Mucosa of stomach (tissue), 1 donor: Measurements from ENCODE around the gene SELENOM.
A peak's percentile ranks its signal among the peaks of the same experiment; 100 is the strongest.
"Not testable (repeated sequence)": the region's sequence is repeated elsewhere in the genome, so short reads cannot be mapped to it uniquely, and the experiment has no call there.

Source experiments
- H3K27me3 ChIP-seq: one replicate; pipeline ENCODE4 v1.7.0; 2013; ENCODE audit warnings: mild to moderate bottlenecking, low read length; ENCODE audit not compliant: control insufficient read depth, insufficient read depth
- H3K36me3 ChIP-seq: one replicate; pipeline ENCODE4 v1.7.0; 2013; ENCODE audit warnings: low read length; ENCODE audit not compliant: control insufficient read depth, insufficient read depth
- H3K4me1 ChIP-seq: one replicate; pipeline ENCODE4 v1.7.0; 2013; ENCODE audit warnings: mild to moderate bottlenecking, low read length; ENCODE audit not compliant: control insufficient read depth, insufficient read depth
- H3K4me3 ChIP-seq: one replicate; pipeline ENCODE4 v1.7.0; 2013; ENCODE audit warnings: low read length
- H3K9ac ChIP-seq: one replicate; pipeline ENCODE4 v1.7.0; 2013; ENCODE audit warnings: mild to moderate bottlenecking, low read length, moderate library complexity
- H3K9me3 ChIP-seq: one replicate; pipeline ENCODE4 v1.7.0; 2013; ENCODE audit warnings: mild to moderate bottlenecking, low read length, moderate library complexity; ENCODE audit not compliant: control insufficient read depth
- donor health status: Pancreatic carcinoma.

SELENOM gene

GRCh38 chr22:31120230-31120629, 12.9 kb upstream of the SELENOM start:
- Histone ChIP-seq H3K27me3 (no peaks in the 10 kb centered on the region), H3K9ac (no peak overlapping the region), H3K36me3 (no peaks in the 10 kb centered on the region), H3K9me3 (no peaks in the 10 kb centered on the region), H3K4me3 (no peak overlapping the region), H3K4me1 (peaks cover 20% of the 10 kb centered on the region)

GRCh38 chr22:31119026-31119717, 11.8 kb upstream of the SELENOM start:
- Histone ChIP-seq H3K27me3 (no peaks in the 10 kb centered on the region), H3K4me1 (peaks cover 20% of the 10 kb centered on the region), H3K36me3 (no peaks in the 10 kb centered on the region), H3K9ac (no peak overlapping the region), H3K4me3 (no peak overlapping the region), H3K9me3 (no peaks in the 10 kb centered on the region)

GRCh38 chr22:31118046-31118820, 10.9 kb upstream of the SELENOM start:
- Histone ChIP-seq H3K9ac (no peak overlapping the region), H3K4me3 (no peak overlapping the region), H3K27me3 (no peaks in the 10 kb centered on the region), H3K4me1 (peaks cover 14% of the 10 kb centered on the region), H3K9me3 (no peaks in the 10 kb centered on the region), H3K36me3 (no peaks in the 10 kb centered on the region)

GRCh38 chr22:31112547-31113091, 5.3 kb upstream of the SELENOM start:
- H3K27me3 ChIP-seq, H3K4me1 ChIP-seq, H3K9ac ChIP-seq, H3K4me3 ChIP-seq, H3K9me3 ChIP-seq, H3K36me3 ChIP-seq: not testable (repeated sequence)

GRCh38 chr22:31107894-31108218, 488 bp upstream of the SELENOM start:
- H3K9me3 ChIP-seq = no peaks in the 10 kb centered on the region
- no peaks in the 10 kb centered on the region for H3K27me3 ChIP-seq
- peaks cover 21% of the 10 kb centered on the region for H3K4me1 ChIP-seq
- no peak overlapping the region for H3K4me3 ChIP-seq
- H3K9ac ChIP-seq = peak overlapping the region; percentile 58
- no peaks in the 10 kb centered on the region for H3K36me3 ChIP-seq

GRCh38 chr22:31106731-31107177, 614 bp downstream of the SELENOM start:
- H3K9ac ChIP-seq = peak overlapping the region; percentile 78
- peaks cover 3% of the 10 kb centered on the region for H3K36me3 ChIP-seq
- no peaks in the 10 kb centered on the region for H3K27me3 ChIP-seq
- H3K9me3 ChIP-seq = no peaks in the 10 kb centered on the region
- H3K4me3 ChIP-seq = peak overlapping the region; percentile 46
- peaks cover 21% of the 10 kb centered on the region for H3K4me1 ChIP-seq

- no peaks in the 10 kb centered on the region for H3K27me3 ChIP-seq
- no peaks in the 10 kb centered on the region for H3K9me3 ChIP-seq
- H3K4me1 ChIP-seq = peaks cover 21% of the 10 kb centered on the region
- peak overlapping the region; percentile 8 for H3K4me3 ChIP-seq
- peak overlapping the region; percentile 78 for H3K9ac ChIP-seq
- H3K36me3 ChIP-seq = peaks cover 4% of the 10 kb centered on the region
These were observed 1.3 kb downstream of the SELENOM start for GRCh38 chr22:31106001-31106571.

- peak overlapping the region; percentile 78 for H3K9ac ChIP-seq
- no peaks in the 10 kb centered on the region for H3K9me3 ChIP-seq
- no peaks in the 10 kb centered on the region for H3K27me3 ChIP-seq
- peaks cover 4% of the 10 kb centered on the region for H3K36me3 ChIP-seq
- H3K4me1 ChIP-seq = peaks cover 21% of the 10 kb centered on the region
- no peak overlapping the region for H3K4me3 ChIP-seq
These were observed 2.0 kb downstream of the SELENOM start for GRCh38 chr22:31105282-31105929.

- no peaks in the 10 kb centered on the region for H3K27me3 ChIP-seq
- no peak overlapping the region for H3K4me3 ChIP-seq
- peaks cover 21% of the 10 kb centered on the region for H3K4me1 ChIP-seq
- no peaks in the 10 kb centered on the region for H3K9me3 ChIP-seq
- no peak overlapping the region for H3K9ac ChIP-seq
- H3K36me3 ChIP-seq = peaks cover 4% of the 10 kb centered on the region
These were observed 2.5 kb downstream of the SELENOM start for GRCh38 chr22:31104869-31105268.

GRCh38 chr22:31103899-31104694, 3.3 kb downstream of the SELENOM start:
- Histone ChIP-seq H3K27me3 (no peaks in the 10 kb centered on the region), H3K4me3 (no peak overlapping the region), H3K9me3 (no peaks in the 10 kb centered on the region), H3K9ac (no peak overlapping the region), H3K4me1 (peaks cover 21% of the 10 kb centered on the region), H3K36me3 (peaks cover 4% of the 10 kb centered on the region)

- H3K36me3 ChIP-seq = peaks cover 4% of the 10 kb centered on the region
- H3K4me3 ChIP-seq = no peak overlapping the region
- H3K9me3 ChIP-seq = no peaks in the 10 kb centered on the region
- H3K9ac ChIP-seq = no peak overlapping the region
- H3K27me3 ChIP-seq = no peaks in the 10 kb centered on the region
- H3K4me1 ChIP-seq = peaks cover 24% of the 10 kb centered on the region
These were observed 4.3 kb downstream of the SELENOM start for GRCh38 chr22:31103111-31103510.
